ENCODE data around the gene CDK18.

Gene CDK18

GRCh38 chr1:205510951-205511330 is 6.5 kb downstream of the CDK18 start:
- Mint-ChIP-seq H3K9me3 (no peaks in the 10 kb centered on the region), H3K36me3 (ENCODE audit: low read depth) (no peaks in the 10 kb centered on the region), H3K27me3 (ENCODE audit: low read depth, poor library complexity) (peaks cover 22% of the 10 kb centered on the region), H3K4me3 (no peak overlapping the region), H3K4me1 (peaks cover 74% of the 10 kb centered on the region), H3K27ac (no peak overlapping the region)
- DNase-seq: no peak
- TF ChIP-seq CTCF (IDR thresholded peaks at IDR 0.05): no peak

- H3K9me3 Mint-ChIP-seq: no peaks in the 10 kb centered on the region
- H3K27ac Mint-ChIP-seq: peak overlapping the region; percentile 91
- no peaks in the 10 kb centered on the region for H3K36me3 Mint-ChIP-seq (ENCODE audit: low read depth)
- no peak for DNase-seq
- TF ChIP-seq CTCF (IDR thresholded peaks at IDR 0.05): no peak
- H3K4me1 Mint-ChIP-seq: peaks cover 74% of the 10 kb centered on the region
- peak overlapping the region; percentile 60 for H3K4me3 Mint-ChIP-seq
- peaks cover 25% of the 10 kb centered on the region for H3K27me3 Mint-ChIP-seq (ENCODE audit: low read depth, poor library complexity)
Measured at GRCh38 chr1:205512059-205513045, 7.9 kb downstream of the CDK18 start.

DNA sequence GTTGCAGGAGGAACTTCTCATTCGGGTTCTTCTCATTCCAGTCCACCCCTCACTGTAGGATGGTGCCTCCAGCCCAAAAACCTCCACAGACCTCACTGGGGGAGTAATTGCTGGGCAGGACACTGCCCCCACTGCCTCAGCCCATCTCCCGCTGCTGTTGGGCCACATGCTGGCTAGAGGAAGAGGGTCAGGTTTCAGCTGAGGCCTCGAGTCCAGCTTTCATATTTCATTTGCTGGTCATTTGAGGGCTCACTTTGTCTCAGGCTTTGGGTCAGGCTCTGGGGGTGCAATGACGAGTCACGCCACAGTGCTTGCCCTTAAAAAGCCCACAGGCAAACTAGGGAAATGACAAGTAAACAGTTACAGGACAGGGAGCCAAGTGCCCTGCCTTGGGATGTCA is 9.3 kb downstream of the CDK18 start:
- no peak for TF ChIP-seq CTCF (IDR thresholded peaks at IDR 0.05)
- H3K4me1 Mint-ChIP-seq: peaks cover 73% of the 10 kb centered on the region

DNA sequence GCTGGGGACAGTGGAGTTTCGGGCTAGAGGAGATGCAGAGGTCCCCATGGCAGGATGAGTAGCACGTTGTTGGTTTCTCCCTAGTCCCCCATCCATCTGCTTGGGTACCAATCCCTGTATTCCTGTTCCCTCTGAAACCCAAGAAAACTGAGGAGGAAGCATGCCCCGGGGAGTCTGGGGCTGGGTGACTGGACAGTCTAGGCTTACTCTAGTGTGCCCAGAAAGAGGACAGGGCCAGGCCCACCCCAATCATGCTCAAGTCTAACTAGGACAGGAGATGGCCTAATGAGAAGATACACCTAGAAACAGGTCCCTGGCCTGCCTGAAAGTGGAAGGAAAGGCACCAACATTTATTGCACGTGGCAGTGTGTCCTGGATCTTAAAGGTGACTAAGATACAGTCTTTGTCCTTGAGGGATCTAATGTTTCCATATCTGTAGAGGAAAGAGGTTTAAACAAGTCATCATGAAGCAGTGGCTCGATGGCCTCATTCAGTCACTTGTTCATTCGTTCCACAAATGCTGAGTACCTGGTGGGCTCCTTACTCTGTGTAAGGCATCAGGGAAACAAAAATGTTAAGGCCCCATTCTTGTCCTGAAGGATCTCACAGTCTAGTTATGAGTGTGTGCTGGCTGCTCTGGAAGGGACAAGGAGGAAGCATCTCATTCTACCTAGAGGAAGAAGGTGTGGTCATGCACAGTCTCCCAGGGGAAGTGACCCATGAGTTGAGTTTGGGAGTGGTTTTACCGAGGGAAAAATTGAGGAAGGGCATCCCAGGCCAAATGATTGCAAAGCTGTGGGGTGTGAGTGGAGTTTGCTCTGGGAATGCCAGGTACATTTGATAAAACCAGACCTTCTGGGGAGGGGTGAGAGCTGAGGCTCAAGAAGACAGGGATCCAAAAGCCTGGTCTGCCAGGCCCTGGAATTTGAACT is 10.0 kb downstream of the CDK18 start:
- peaks cover 78% of the 10 kb centered on the region for H3K4me1 Mint-ChIP-seq
- H3K27me3 Mint-ChIP-seq (ENCODE audit: low read depth, poor library complexity): peaks cover 28% of the 10 kb centered on the region
- peak overlapping the region; percentile 6 for H3K4me3 Mint-ChIP-seq
- DNase-seq: no peak
- peak overlapping the region; percentile 83 for H3K27ac Mint-ChIP-seq
- no peak for TF ChIP-seq CTCF (IDR thresholded peaks at IDR 0.05)
- H3K36me3 Mint-ChIP-seq (ENCODE audit: low read depth): no peaks in the 10 kb centered on the region
- no peaks in the 10 kb centered on the region for H3K9me3 Mint-ChIP-seq

More for the DNA sequence above, 9.3 kb downstream of the CDK18 start:
- DNase-seq: no peak
- H3K4me3 Mint-ChIP-seq: peak overlapping the region; percentile 6
- peaks cover 28% of the 10 kb centered on the region for H3K27me3 Mint-ChIP-seq (ENCODE audit: low read depth, poor library complexity)
- H3K36me3 Mint-ChIP-seq (ENCODE audit: low read depth): no peaks in the 10 kb centered on the region
- no peaks in the 10 kb centered on the region for H3K9me3 Mint-ChIP-seq
- no peak overlapping the region for H3K27ac Mint-ChIP-seq

- no peak for DNase-seq
Measured at GRCh38 chr1:205515781-205516253, 11.3 kb downstream of the CDK18 start.

More at GRCh38 chr1:205515781-205516253, 11.3 kb downstream of the CDK18 start:
- TF ChIP-seq CTCF (IDR thresholded peaks at IDR 0.05): no peak
- H3K27me3 Mint-ChIP-seq (ENCODE audit: low read depth, poor library complexity): peaks cover 28% of the 10 kb centered on the region
- H3K4me3 Mint-ChIP-seq: no peak overlapping the region
- peaks cover 86% of the 10 kb centered on the region for H3K4me1 Mint-ChIP-seq
- no peaks in the 10 kb centered on the region for H3K36me3 Mint-ChIP-seq (ENCODE audit: low read depth)
- H3K27ac Mint-ChIP-seq: no peak overlapping the region
- no peaks in the 10 kb centered on the region for H3K9me3 Mint-ChIP-seq
